Measurements from ENCODE around the gene ELN. TPM values are rescaled to one million over a fixed set of nuclear protein-coding genes. Genes with fewer than 3 reads are reported as not detected.

Gene ELN
- total and polyA plus RNA-seq, 2 of the 8 experiments (the other 6 are each of a cell fraction or from before 2014, with no cell fraction given) = 5.1 to 5.6 TPM

- no peak overlapping the region for H3K9ac ChIP-seq (replicated peaks in 1 of 4; ENCODE audit: extremely low read depth in 1 of 4, low read depth in 3 of 4, low read length in 3 of 4)
- no peak overlapping the region for H4K5ac ChIP-seq (ENCODE audit: insufficient read length, low read depth, low read length)
- H3K27me3 ChIP-seq (replicated peaks in 1 of 4; ENCODE audit: control insufficient read depth in 3 of 4, extremely low read depth in 1 of 4, insufficient read depth in 3 of 4, low read length in 3 of 4) = no peaks in the 10 kb centered on the region
- H2BK20ac ChIP-seq (ENCODE audit: low read length) = no peak overlapping the region
- no peaks in the 10 kb centered on the region for H3K23me2 ChIP-seq (ENCODE audit: low read depth, low read length)
- H3K56ac ChIP-seq (replicated peaks; ENCODE audit: insufficient read length, low read depth, low read length) = no peak overlapping the region
- DNase-seq (ENCODE audit: low read depth in 1 of 2, low spot score in 2 of 2) = no peak
- H2BK5ac ChIP-seq (ENCODE audit: low read depth, low read length) = no peak overlapping the region
- no peak overlapping the region for H2AK5ac ChIP-seq (ENCODE audit: low read depth, low read length)
- H3K4me3 ChIP-seq (ENCODE audit: extremely low read depth in 1 of 4, insufficient read depth in 2 of 4, low read depth in 3 of 4, low read length in 4 of 4) = no peak overlapping the region
- no peaks in the 10 kb centered on the region for H4K20me1 ChIP-seq (replicated peaks in 1 of 2; ENCODE audit: control insufficient read depth in 1 of 2, insufficient read depth in 2 of 2, low read length in 2 of 2)
- no peak overlapping the region for H2AFZ ChIP-seq (ENCODE audit: low read length)
- H3K4ac ChIP-seq (replicated peaks; ENCODE audit: insufficient read length, low read depth, low read length) = no peak overlapping the region
- H3K27ac ChIP-seq (ENCODE audit: low read depth, low read length) = no peak overlapping the region
- H3K9me3 ChIP-seq (ENCODE audit: insufficient read depth in 2 of 2, low read depth in 1 of 2, low read length in 1 of 2) = no peaks in the 10 kb centered on the region
- no peaks in the 10 kb centered on the region; a peak in 1 of 7 replicates for H3K4me1 ChIP-seq (replicated peaks in 1 of 4; ENCODE audit: control insufficient read depth in 3 of 4, insufficient read depth in 4 of 4, low read length in 3 of 4)
- TF ChIP-seq KDM5A (IDR thresholded peaks at IDR 0.05; ENCODE audit: low read length) = no peak
- TF ChIP-seq EP300 (IDR thresholded peaks at IDR 0.05; ENCODE audit: borderline replicate concordance in 1 of 2, low read depth in 2 of 2, low read length in 2 of 2) = no peak
- TF ChIP-seq TEAD4 (IDR thresholded peaks at IDR 0.05; ENCODE audit: low read depth, low read length) = no peak
- no peak for TF ChIP-seq PHF8 (conservative IDR thresholded peaks at IDR 0.05; ENCODE audit: low read depth, low read length)
- no peaks in the 10 kb centered on the region for H3K36me3 ChIP-seq (ENCODE audit: control insufficient read depth in 2 of 4, insufficient read depth in 4 of 4, low read length in 3 of 4)
- H2BK12ac ChIP-seq (ENCODE audit: low read depth, low read length) = no peak overlapping the region
- no peak overlapping the region for H3K18ac ChIP-seq (ENCODE audit: extremely low read depth, low read length)
- no peaks in the 10 kb centered on the region for H3K79me2 ChIP-seq (ENCODE audit: control insufficient read depth in 1 of 2, insufficient read depth in 2 of 2, low read length in 2 of 2)
- no peak overlapping the region for H4K91ac ChIP-seq (replicated peaks; ENCODE audit: insufficient read length, low read length)
- FAIRE-seq = no peak
- no peak overlapping the region for H2BK120ac ChIP-seq (replicated peaks; ENCODE audit: low read depth, low read length)
- H2BK15ac ChIP-seq (ENCODE audit: low read length) = no peak overlapping the region
- ChIA-PET CTCF (ENCODE audit: partially characterized antibody) (no interaction called here), POLR2A (ENCODE audit: partially characterized antibody) (interaction anchor here (0.5 kb wide), 1 partner anchor 315 kb away, joined by 3 read pairs; no protein-coding TSS in a partner anchor)
- WGBS, 2 experiments (ENCODE audit: extremely low coverage in 1 of 2, insufficient coverage in 1 of 2, insufficient read length in 1 of 2, insufficient replicate concordance in 2 of 2, low coverage in 1 of 2, low lambda C conversion rate in 2 of 2, missing lambda C conversion rate in 1 of 2) = 80% methylated on average over 4 of the region's 4 CpGs; no CpG with 5 or more reads in 1 of the 2 experiments
- no peak overlapping the region for H3K14ac ChIP-seq (ENCODE audit: insufficient read length)
- H3K23ac ChIP-seq (ENCODE audit: insufficient read length) = no peak overlapping the region
- H3K4me2 ChIP-seq (ENCODE audit: insufficient read depth in 1 of 2, low read depth in 2 of 2, low read length in 2 of 2) = no peak overlapping the region
- H4K8ac ChIP-seq (ENCODE audit: extremely low read depth, insufficient read depth, low read length) = no peak overlapping the region
- no peaks in the 10 kb centered on the region for H3K79me1 ChIP-seq (ENCODE audit: low read depth, low read length)
Measured at GRCh38 chr7:74001150-74001494, 26.9 kb upstream of the ELN start.
